NOMO-1 treated with DMSO at 0.1 percent for 48 hours (cell line): ENCODE measurements around the gene HDGF.

Source experiments
- DNase-seq: peaks from one replicate; lab custom pipeline; 2025; ENCODE audit not compliant: unreplicated experiment; lab: John Stamatoyannopoulos, UW

HDGF gene

GRCh38 chr1:156746728-156747631, 4.5 kb downstream of the HDGF start:
- DNase-seq = peak; percentile 19

- no peak for DNase-seq
Observed at GRCh38 chr1:156746406-156746727, 5.1 kb downstream of the HDGF start.

- no peak for DNase-seq
Observed at GRCh38 chr1:156745881-156746280, 5.6 kb downstream of the HDGF start.

GRCh38 chr1:156744786-156745419, 6.6 kb downstream of the HDGF start:
- no peak for DNase-seq

- DNase-seq = no peak
Observed at GRCh38 chr1:156744344-156744743, 7.1 kb downstream of the HDGF start.

- no peak for DNase-seq
Observed at GRCh38 chr1:156743367-156744302, 7.8 kb downstream of the HDGF start.

GRCh38 chr1:156742801-156743200, 8.7 kb downstream of the HDGF start:
- no peak for DNase-seq

GRCh38 chr1:156742017-156742416, 9.5 kb downstream of the HDGF start:
- DNase-seq = no peak

GRCh38 chr1:156741481-156741983, 9.9 kb downstream of the HDGF start:
- no peak for DNase-seq

- DNase-seq = peak; percentile 100
Observed at GRCh38 chr1:156740741-156741480, 10.6 kb downstream of the HDGF start, which contains the start of gene MRPL24. Gene MRPL24, minus strand, starts transcription at chr1:156741088. Its CDS starts 2,384 bp downstream, at chr1:156738704.

GRCh38 chr1:156740237-156740740, 11.2 kb downstream of the HDGF start:
- peak; percentile 33 for DNase-seq

- DNase-seq = no peak
Observed at GRCh38 chr1:156738916-156739315, 12.6 kb downstream of the HDGF start.

- DNase-seq = no peak
Observed at GRCh38 chr1:156738407-156738806, 13.1 kb downstream of the HDGF start.

GRCh38 chr1:156733989-156734584, 17.4 kb downstream of the HDGF start:
- no peak for DNase-seq

GRCh38 chr1:156728599-156729462, 22.6 kb downstream of the HDGF start, which contains the start of gene ISG20L2:
Gene ISG20L2, minus strand, starts transcription at chr1:156728766. Its CDS starts 1,114 bp downstream, at chr1:156727652.
- peak; percentile 98 for DNase-seq

GRCh38 chr1:156727926-156728598, 23.4 kb downstream of the HDGF start, which contains the start of gene METTL25B:
Gene METTL25B, plus strand, starts transcription at chr1:156728469. Its CDS starts 636 bp downstream, at chr1:156729105.
- DNase-seq = peak; percentile 74

- DNase-seq = no peak
Observed at GRCh38 chr1:156727492-156727891, 24.0 kb downstream of the HDGF start.
